ENCODE results near the gene GLCE. TPM values are rescaled to one million over a fixed set of nuclear protein-coding genes. Genes with fewer than 3 reads are reported as not detected.

The GLCE gene
- total and polyA plus RNA-seq, 4 donors, result 6.8 to 26.3 (median 13.7) TPM

DNA sequence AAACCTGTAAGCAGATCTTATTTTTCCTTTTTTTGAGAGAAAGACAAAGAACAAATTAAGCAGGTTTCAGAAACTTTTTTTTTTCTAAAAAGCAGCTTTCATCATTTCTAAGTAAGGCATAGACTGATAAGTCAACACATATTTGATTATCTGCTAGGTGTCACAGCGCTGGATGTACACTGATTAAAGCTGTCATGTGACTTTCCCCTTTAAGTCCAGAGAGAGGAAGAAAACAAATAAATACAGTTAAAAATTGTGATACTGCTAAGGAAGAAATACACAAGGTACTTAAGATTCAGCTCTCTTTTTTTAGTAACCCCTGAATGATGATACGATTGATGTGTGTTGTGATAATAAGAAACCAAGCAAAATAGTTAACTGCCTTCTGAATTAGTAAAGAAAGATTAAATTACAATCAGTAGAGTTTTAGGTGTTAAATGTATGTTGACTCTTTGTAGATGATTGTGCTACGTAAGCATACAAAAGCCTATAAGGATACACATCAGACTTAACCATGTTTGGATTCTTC, 2.8 kb downstream of the GLCE start:
- H3K36me3 ChIP-seq (ENCODE audit: control insufficient read depth in 4 of 4, insufficient read depth in 3 of 4, low read depth in 1 of 4, low read length in 3 of 4), result no peaks in the 10 kb centered on the region
- TF ChIP-seq YY1 (IDR thresholded peaks at IDR 0.05) (no peak), GABPA (IDR thresholded peaks at IDR 0.05 in 1 of 2, conservative IDR thresholded peaks at IDR 0.05 in 1 of 2) (no peak), EGR1 (IDR thresholded peaks at IDR 0.05; ENCODE audit: low read depth in 2 of 2) (no peak), MAX (IDR thresholded peaks at IDR 0.05) (no peak), HNF4A (conservative IDR thresholded peaks at IDR 0.05) (no peak), REST (IDR thresholded peaks at IDR 0.05) (no peak), TAF1 (conservative IDR thresholded peaks at IDR 0.05) (no peak), CTCF (IDR thresholded peaks at IDR 0.05; ENCODE audit: low read depth, low read length, missing input control) (no peak), RAD21 (IDR thresholded peaks at IDR 0.05) (no peak), RXRA (IDR thresholded peaks at IDR 0.05) (no peak), FOXA1 (IDR thresholded peaks at IDR 0.05) (no peak), HNF4G (IDR thresholded peaks at IDR 0.05) (no peak), FOXA2 (IDR thresholded peaks at IDR 0.05) (no peak), SP1 (IDR thresholded peaks at IDR 0.05) (no peak)
- TF ChIP-seq, protein P1, sequence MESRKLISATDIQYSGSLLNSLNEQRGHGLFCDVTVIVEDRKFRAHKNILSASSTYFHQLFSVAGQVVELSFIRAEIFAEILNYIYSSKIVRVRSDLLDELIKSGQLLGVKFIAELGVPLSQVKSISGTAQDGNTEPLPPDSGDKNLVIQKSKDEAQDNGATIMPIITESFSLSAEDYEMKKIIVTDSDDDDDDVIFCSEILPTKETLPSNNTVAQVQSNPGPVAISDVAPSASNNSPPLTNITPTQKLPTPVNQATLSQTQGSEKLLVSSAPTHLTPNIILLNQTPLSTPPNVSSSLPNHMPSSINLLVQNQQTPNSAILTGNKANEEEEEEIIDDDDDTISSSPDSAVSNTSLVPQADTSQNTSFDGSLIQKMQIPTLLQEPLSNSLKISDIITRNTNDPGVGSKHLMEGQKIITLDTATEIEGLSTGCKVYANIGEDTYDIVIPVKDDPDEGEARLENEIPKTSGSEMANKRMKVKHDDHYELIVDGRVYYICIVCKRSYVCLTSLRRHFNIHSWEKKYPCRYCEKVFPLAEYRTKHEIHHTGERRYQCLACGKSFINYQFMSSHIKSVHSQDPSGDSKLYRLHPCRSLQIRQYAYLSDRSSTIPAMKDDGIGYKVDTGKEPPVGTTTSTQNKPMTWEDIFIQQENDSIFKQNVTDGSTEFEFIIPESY (IDR thresholded peaks at IDR 0.05), result no peak
- peaks cover 2 to 15% (median 8%) of the 10 kb centered on the region in 4 donors for H3K4me1 ChIP-seq (ENCODE audit: control insufficient read depth in 4 of 4, insufficient read depth in 4 of 4, low read length in 3 of 4)
- DNase-seq (ENCODE audit: low spot score), result no peak
- H3K9ac ChIP-seq (ENCODE audit: low read depth in 1 of 2, low read length in 2 of 2), result no peak overlapping the region
- no peaks in the 10 kb centered on the region for H3K9me3 ChIP-seq (ENCODE audit: control insufficient read depth in 4 of 4, low read length in 3 of 4)
- no peak overlapping the region for H3K4me3 ChIP-seq (ENCODE audit: low read depth in 1 of 3, low read length in 3 of 3)
- no peak overlapping the region for H3K27ac ChIP-seq (ENCODE audit: low read depth in 1 of 2, low read length in 2 of 2)
- H3K27me3 ChIP-seq (ENCODE audit: control insufficient read depth in 4 of 4, insufficient read depth in 4 of 4, low read length in 3 of 4), result no peaks in the 10 kb centered on the region
- WGBS, result 88% methylated on average over 3 of the region's 3 CpGs

All from liver (tissue), 9 donors.